HepG2 (cell line): ENCODE results near the gene PKN2. TPM values are rescaled to one million over a fixed set of nuclear protein-coding genes. Genes with fewer than 3 reads are reported as not detected.

Source experiments
- ATAC-seq: fragments of 200-7000 bp; cut with Tn5 transposase; 3 replicates; pipeline ENCODE4 v1.9.1; 2020; ENCODE audit warnings: mild to moderate bottlenecking, moderate library complexity
- BruUV-seq: library from RNA; stranded (reverse); fragments of 400-500 nt; replicated peaks from 2 replicates; lab custom pipeline; 2021; lab: Mats Ljungman, UMichigan
- CTCF ChIA-PET: fragments of 300-600 bp; formaldehyde crosslinking; extraction: SDS; loops from one replicate; lab custom pipeline; 2021; ENCODE audit warnings: low total read pairs, inconsistent platforms, low intra/inter-chr PET ratio; lab: Yijun Ruan, JAX
- POLR2A ChIA-PET: fragments of 350-600 bp; sonication (Branson Sonifier 250); formaldehyde crosslinking; loops from one replicate; lab custom pipeline; 2020; ENCODE audit warnings: antibody characterized with exemption, inconsistent platforms; lab: Yijun Ruan, JAX
- DNase-seq: peaks from one replicate; pipeline ENCODE4 v3.0.0-alpha.2; 2015; ENCODE audit warnings: low spot score
- FAIRE-seq: peaks from 3 replicates; lab custom pipeline; 2011; peaks lifted over from hg19 to GRCh38; lab: Jason Lieb, UNC
- H2AFZ ChIP-seq: one replicate; pipeline ENCODE4 v1.6.1; 2011; ENCODE audit warnings: low read length, inconsistent platforms
- H3K27ac ChIP-seq: fragments of 300-600 bp; 3 replicates; pipeline ENCODE4 v1.8.0; 2011; ENCODE audit warnings: mixed run types, mild to moderate bottlenecking, mixed read lengths, low read length, inconsistent platforms; ENCODE audit not compliant: insufficient read depth; ENCODE audit errors: extremely low read length
- H3K27me3 ChIP-seq, 2 experiments: fragments of 200-600 bp in 1 of 2; 2 replicates in 1 of 2; 3 replicates in 1 of 2; pipeline versions ENCODE4 v1.6.0 to v1.8.0; 2011; ENCODE audit warnings: low read length in 2 of 2, mild to moderate bottlenecking in 2 of 2, moderate library complexity in 2 of 2, inconsistent platforms in 1 of 2; ENCODE audit not compliant: insufficient read depth in 2 of 2, control insufficient read depth in 1 of 2
- H3K36me3 ChIP-seq, 2 experiments: fragments of 200-600 bp in 1 of 2; replicated peaks in 1 of 2; 2 replicates in 1 of 2; 3 replicates in 1 of 2; pipeline versions ENCODE4 v1.5.1 to v1.8.0; 2011; ENCODE audit warnings: low read length in 2 of 2, inconsistent platforms in 1 of 2; ENCODE audit not compliant: insufficient read depth in 2 of 2, control insufficient read depth in 1 of 2
- H3K4me1 ChIP-seq: 2 replicates; pipeline ENCODE4 v1.5.1; 2012; ENCODE audit warnings: low read length, inconsistent platforms; ENCODE audit not compliant: insufficient read depth
- H3K4me2 ChIP-seq: 2 replicates; pipeline ENCODE4 v1.6.0; 2011; ENCODE audit warnings: low read depth, low read length, inconsistent platforms
- H3K4me3 ChIP-seq, 3 experiments: fragments of 200-600 bp in 1 of 3; sonication (generic), shearing (Covaris generic) in 1 of 3; replicated peaks in 1 of 3; 2 replicates each; pipeline ENCODE4 v1.5.1; 2011 to 2016; ENCODE audit warnings: low read length in 3 of 3, inconsistent platforms in 2 of 3, low read depth in 2 of 3, mild to moderate bottlenecking in 2 of 3, control low read depth in 1 of 3, mixed read lengths in 1 of 3; ENCODE audit not compliant: insufficient read depth in 1 of 3
- H3K79me2 ChIP-seq: one replicate; pipeline ENCODE4 v1.6.1; 2011; ENCODE audit warnings: low read length, inconsistent platforms; ENCODE audit not compliant: insufficient read depth
- H3K9ac ChIP-seq: 2 replicates; pipeline ENCODE4 v1.6.0; 2011; ENCODE audit warnings: mild to moderate bottlenecking, low read depth, low read length, inconsistent platforms; ENCODE audit not compliant: insufficient read depth
- H3K9me3 ChIP-seq: 2 replicates; pipeline ENCODE4 v1.5.1; 2012; ENCODE audit warnings: mild to moderate bottlenecking, low read length
- H4K20me1 ChIP-seq: 2 replicates; pipeline ENCODE4 v1.6.0; 2011; ENCODE audit warnings: inconsistent platforms, mild to moderate bottlenecking, low read length, moderate library complexity; ENCODE audit not compliant: insufficient read depth
- RBM22 ChIP-seq: fragments of 200-400 bp; formaldehyde crosslinking; optimal IDR thresholded peaks from 2 replicates; pipeline ENCODE3; 2017; ENCODE audit warnings: mild to moderate bottlenecking, low read length, moderate library complexity
- WGBS: methylation state at CpG from one replicate; pipeline ENCODE4 v1.1.6; 2017; ENCODE audit warnings: low lambda C conversion rate; 5-methylcytosine and 5-hydroxymethylcytosine counted together
- in situ Hi-C: cut with HindIII; loops from 2 replicates; pipeline ENCODE4 v1.10.0; 2017; ENCODE audit warnings: low pct_unique_long_range_greater_than_20kb; ENCODE audit not compliant: extremely low pct_ligation_motif_present
- intact Hi-C: fragments of 100-400 bp; cut with micrococcal nuclease; formaldehyde crosslinking; loops from one replicate; pipeline ENCODE4 v1.10.0; 2022; ENCODE audit not compliant: unreplicated experiment
- polyA plus RNA-seq, 8 experiments: library from polyadenylated mRNA; depleted of rRNA in 3 of 8; stranded (reverse) in 7 of 8; unstranded in 1 of 8; fragments of >200 nt; fragmentation: Illumina TruSeq in 4 of 8; extraction: Trizol in 4 of 8; gene quantifications; 2 replicates each; pipeline versions ENCODE4 v1.2.1 to v1.2.3, GENCODE V29; 2011 to 2016; ENCODE audit warnings: low read depth in 4 of 8, missing spikeins in 1 of 8, mixed read lengths in 1 of 8; ENCODE audit not compliant: insufficient read depth in 1 of 8
- total RNA-seq, 5 experiments: library from RNA; depleted of rRNA; stranded (reverse); fragments of >200 nt; fragmentation: Illumina TruSeq; extraction: Trizol; gene quantifications; 2 replicates each; pipeline ENCODE4 v1.2.3, GENCODE V29; 2016; ENCODE audit warnings: low read depth in 1 of 5
- TF ChIP-seq, protein P1 (sequence below): sonication (generic); formaldehyde crosslinking; conservative IDR thresholded peaks from 2 replicates; pipeline ENCODE4 v1.4.0; 2020; ENCODE audit warnings: mild to moderate bottlenecking, missing genetic modification reagents, moderate library complexity

Gene PKN2
- total and polyA plus RNA-seq, 2 of the 13 experiments (the other 11 are each of a cell fraction or from before 2014, with no cell fraction given) = 17.0 to 29.4 TPM

- no TSS peak for BruUV-seq
- no peak overlapping the region for H3K4me2 ChIP-seq
- no peak overlapping the region for H2AFZ ChIP-seq
- no peaks in the 10 kb centered on the region for H4K20me1 ChIP-seq
- H3K4me1 ChIP-seq = no peaks in the 10 kb centered on the region
- intact Hi-C loops = no loop called here
- WGBS = 94% methylated on average over 6 of the region's 6 CpGs
- no peaks in the 10 kb centered on the region for H3K27me3 ChIP-seq
- in situ Hi-C loops = no loop called here
- no peak overlapping the region for H3K9ac ChIP-seq
- TF ChIP-seq RBM22 = peak; percentile 50
- TF ChIP-seq, protein P1, sequence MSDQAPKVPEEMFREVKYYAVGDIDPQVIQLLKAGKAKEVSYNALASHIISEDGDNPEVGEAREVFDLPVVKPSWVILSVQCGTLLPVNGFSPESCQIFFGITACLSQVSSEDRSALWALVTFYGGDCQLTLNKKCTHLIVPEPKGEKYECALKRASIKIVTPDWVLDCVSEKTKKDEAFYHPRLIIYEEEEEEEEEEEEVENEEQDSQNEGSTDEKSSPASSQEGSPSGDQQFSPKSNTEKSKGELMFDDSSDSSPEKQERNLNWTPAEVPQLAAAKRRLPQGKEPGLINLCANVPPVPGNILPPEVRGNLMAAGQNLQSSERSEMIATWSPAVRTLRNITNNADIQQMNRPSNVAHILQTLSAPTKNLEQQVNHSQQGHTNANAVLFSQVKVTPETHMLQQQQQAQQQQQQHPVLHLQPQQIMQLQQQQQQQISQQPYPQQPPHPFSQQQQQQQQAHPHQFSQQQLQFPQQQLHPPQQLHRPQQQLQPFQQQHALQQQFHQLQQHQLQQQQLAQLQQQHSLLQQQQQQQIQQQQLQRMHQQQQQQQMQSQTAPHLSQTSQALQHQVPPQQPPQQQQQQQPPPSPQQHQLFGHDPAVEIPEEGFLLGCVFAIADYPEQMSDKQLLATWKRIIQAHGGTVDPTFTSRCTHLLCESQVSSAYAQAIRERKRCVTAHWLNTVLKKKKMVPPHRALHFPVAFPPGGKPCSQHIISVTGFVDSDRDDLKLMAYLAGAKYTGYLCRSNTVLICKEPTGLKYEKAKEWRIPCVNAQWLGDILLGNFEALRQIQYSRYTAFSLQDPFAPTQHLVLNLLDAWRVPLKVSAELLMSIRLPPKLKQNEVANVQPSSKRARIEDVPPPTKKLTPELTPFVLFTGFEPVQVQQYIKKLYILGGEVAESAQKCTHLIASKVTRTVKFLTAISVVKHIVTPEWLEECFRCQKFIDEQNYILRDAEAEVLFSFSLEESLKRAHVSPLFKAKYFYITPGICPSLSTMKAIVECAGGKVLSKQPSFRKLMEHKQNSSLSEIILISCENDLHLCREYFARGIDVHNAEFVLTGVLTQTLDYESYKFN (CRISPR knock-in tag) = no peak
- H3K9me3 ChIP-seq = no peaks in the 10 kb centered on the region
- H3K79me2 ChIP-seq = no peaks in the 10 kb centered on the region
- ChIA-PET POLR2A (no interaction called here), CTCF (no interaction called here)
- ATAC-seq = no peak; the same call in 1 of the 3 replicates
- H3K36me3 ChIP-seq = peaks cover 9 to 35% of the 10 kb centered on the region in 2 experiments; a peak in 4 of 5 replicates
- no peak for FAIRE-seq
- no peak overlapping the region for H3K27ac ChIP-seq
- DNase-seq = no peak
- H3K4me3 ChIP-seq = no peak overlapping the region
These were observed 167.4 kb downstream of the PKN2 start for GRCh38 chr1:88851303-88852063.
